GM18526 (cell line): ENCODE data around the gene CDC20.

Source experiments
- POLR2A ChIP-seq: IDR thresholded peaks from 3 replicates; pipeline ENCODE4 v1.6.1; 2011; ENCODE audit not compliant: insufficient read length; ENCODE audit errors: extremely low read depth

The CDC20 gene

GRCh38 chr1:43381612-43382011 is 22.8 kb downstream of the CDC20 start:
- TF ChIP-seq POLR2A: no peak

DNA sequence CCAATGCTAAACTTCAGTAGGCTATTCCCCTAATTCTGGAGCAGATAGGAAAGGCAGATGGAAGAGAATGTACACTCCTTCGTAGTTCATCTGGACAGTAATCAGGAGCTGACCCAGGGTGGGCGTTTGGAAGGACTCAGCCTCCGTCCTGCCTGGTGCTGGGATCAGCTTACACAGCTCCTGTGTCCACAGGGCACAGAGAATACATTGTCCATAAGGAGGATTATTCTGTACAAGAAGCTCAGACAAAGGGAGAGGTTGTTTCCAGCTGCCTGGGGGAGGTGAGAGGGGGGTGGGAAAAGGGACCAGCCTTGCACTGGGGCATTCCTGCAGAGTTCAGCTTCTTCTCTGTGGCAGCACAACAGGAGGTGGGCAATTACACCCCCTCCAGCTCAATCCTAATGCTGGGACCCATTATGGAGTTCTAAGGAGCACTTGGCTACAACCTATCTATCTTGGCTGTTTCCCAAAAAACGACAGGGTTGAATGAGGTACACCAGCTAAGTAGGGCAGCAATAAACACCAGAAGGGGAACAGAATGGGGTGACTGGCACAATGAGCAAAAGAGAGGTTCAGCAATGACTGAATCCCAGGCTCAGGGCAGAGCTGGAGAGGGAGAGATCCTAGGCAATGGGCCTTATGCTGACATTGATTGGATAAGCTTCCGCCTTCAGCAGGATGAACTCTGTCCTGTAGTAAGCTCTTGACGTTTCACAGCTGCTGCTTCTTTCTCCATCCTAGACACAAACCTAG is 23.4 kb downstream of the CDC20 start:
- no peak for TF ChIP-seq POLR2A

- no peak for TF ChIP-seq POLR2A
These were observed 24.7 kb downstream of the CDC20 start for GRCh38 chr1:43383449-43383848.

DNA sequence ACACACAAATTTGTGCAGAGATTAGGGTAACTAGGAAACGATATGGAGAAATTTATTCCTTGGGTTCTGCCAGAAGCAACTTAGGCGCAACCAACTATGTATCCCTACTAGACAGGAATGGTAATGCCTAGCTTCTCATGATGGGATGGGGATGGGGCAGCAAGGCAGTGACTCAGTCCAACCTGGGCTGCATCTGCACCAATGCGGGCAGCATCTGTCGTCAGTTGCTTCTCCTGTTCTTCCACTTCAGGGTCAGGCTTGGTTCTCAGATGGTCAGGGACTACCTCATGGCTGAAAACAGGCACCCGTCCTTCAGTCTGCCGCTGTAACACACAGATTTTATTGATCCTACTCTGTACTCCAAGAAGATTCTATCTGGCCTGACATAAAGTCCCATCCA is 27.9 kb downstream of the CDC20 start:
- TF ChIP-seq POLR2A: no peak

DNA sequence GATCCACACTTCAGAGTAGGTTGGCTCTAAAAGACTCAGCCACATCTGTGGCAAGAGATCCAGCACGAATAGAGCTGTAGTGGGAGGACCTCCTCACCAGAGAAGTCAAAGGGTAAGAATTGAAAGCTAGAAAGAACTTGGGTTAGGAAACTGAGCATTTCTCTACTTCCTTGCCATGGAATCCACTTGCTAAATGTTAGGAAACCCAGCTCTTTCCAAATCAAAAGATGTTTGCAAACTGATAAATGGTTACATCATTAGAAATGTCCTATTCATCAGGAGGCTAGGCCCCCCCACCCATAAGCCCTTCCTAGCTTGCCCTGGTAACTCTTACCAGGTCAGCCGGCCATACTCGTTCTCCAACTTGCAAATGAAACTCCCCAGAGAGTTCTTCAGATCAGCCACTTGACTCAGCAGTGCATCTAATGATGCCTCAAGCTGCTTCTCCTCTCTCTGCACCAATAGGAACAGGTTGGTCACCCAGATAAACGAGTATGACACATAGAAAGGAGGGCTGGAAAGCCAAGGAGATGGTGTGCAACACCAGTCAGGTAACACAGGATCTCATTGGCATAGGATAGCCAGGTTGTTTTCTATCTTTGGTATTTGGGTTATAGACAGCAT is 29.3 kb downstream of the CDC20 start:
- no peak for TF ChIP-seq POLR2A

GRCh38 chr1:43388613-43389012 is 29.8 kb downstream of the CDC20 start:
- no peak for TF ChIP-seq POLR2A

DNA sequence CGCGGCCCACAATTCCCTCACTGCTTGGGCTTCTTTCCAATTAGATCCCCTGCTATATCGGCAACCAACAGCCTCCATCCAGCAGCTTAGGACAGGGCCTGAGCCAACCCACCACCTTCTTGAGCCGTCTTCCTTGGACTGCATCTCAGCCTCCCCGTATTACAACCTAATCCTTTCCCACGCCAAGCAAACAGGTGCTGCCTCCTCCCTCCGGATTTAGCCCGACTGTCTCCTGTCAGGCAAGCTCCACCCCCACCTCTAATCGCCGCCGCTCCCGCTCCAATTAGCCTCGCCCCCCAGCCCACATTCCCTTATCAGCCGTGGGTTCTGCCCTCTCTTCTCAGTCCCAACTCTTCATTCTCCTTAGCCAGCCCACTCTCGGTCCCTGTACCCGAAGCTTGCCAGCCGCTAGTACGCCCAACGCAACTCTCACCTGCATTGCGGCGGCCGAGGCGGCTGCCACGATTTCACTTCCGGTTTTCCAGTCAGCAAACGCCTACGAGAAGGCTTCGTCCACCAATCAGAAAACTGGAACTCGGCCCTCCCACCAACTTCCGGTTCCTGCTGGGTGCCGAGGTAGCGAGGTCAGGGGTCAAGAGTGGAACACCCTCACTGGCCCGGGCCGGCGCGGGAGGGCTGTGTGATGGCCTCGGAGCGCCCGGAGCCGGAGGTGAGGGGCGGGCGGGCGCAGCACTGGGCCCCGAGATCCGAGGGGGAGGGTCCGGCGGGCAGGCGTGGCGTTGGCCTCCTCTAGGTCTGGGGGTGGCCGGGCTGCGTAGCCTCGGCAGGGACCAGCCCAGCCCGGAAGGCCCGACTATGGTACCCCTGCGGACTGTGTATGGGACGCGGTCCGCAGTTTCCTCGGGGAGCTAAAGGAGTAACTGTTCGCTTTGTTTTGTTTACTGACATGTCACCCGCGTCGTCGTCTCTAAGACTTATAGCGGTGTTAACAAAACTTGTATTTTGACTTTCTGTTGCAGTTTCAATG is 30.8 kb downstream of the CDC20 start, which contains the start of the genes MED8 and SZT2:
Gene MED8 (minus strand): TSS at position 475 of the 988 bp plus-strand sequence. CDS start 36 bp downstream, at position 439.
Gene SZT2 (plus strand): TSS at position 574 of the 988 bp plus-strand sequence. CDS start 70 bp downstream, at position 644.
- peak; percentile 90 for TF ChIP-seq POLR2A

GRCh38 chr1:43392702-43393101 is 33.9 kb downstream of the CDC20 start:
- no peak for TF ChIP-seq POLR2A

GRCh38 chr1:43395523-43395922 is 36.7 kb downstream of the CDC20 start:
- no peak for TF ChIP-seq POLR2A

GRCh38 chr1:43396059-43396458 is 37.3 kb downstream of the CDC20 start:
- TF ChIP-seq POLR2A: no peak

DNA sequence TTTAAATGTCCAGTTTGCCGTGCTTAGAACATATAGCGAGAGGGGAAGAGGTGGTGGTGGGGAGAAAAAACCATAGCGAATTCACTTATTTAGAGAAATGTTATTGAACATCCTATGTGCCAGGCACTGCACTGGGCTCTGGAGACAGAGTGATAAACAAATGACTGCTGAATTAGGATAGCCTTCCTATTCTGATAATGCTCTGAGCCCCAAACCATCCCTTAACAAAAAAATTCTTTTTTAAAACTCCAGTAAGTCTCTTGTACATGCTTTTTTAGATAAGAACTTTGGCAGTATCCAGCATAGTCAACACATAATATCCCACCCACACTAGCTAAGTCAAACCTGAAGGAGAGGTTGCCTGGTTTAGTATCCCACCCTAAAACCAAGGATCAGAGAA is 39.4 kb downstream of the CDC20 start:
- no peak for TF ChIP-seq POLR2A

GRCh38 chr1:43402089-43402865 is 43.5 kb downstream of the CDC20 start:
- TF ChIP-seq POLR2A: no peak

GRCh38 chr1:43404353-43404752 is 45.6 kb downstream of the CDC20 start:
- no peak for TF ChIP-seq POLR2A

GRCh38 chr1:43405219-43405875 is 46.6 kb downstream of the CDC20 start:
- no peak for TF ChIP-seq POLR2A

- no peak for TF ChIP-seq POLR2A
These were observed 47.1 kb downstream of the CDC20 start for GRCh38 chr1:43405876-43406234.

DNA sequence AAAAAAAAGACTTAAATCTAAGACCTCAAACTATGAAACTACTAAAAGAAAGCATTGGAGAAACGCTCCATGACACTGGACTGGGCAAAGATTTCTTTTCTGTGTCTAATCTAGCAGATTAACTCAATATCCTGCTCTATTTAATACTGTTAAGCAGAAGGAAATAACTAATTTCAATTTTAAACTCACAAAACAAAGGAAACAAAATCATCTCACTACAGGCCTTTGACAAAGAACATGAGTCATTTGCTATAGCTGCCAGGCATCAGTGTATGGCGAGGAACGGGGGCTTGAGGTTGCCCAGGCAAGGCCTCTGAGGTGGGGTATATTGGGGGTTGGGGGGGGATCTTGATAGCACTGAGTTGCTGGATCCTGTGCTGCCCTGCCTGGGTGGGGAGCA is 51.8 kb downstream of the CDC20 start:
- TF ChIP-seq POLR2A: no peak
